Effector memory CD4-positive, alpha-beta T cell (primary cell): ENCODE results near the gene PHF21A.

Experiments used
- DNase-seq, 3 donors: peaks; one replicate each; pipeline ENCODE4 v3.0.0-alpha.2; 2020
- H3K27ac ChIP-seq: 2 replicates; pipeline ENCODE4 v1.7.0; 2013; ENCODE audit warnings: mild to moderate bottlenecking, low read length, moderate library complexity; ENCODE audit not compliant: insufficient read depth, poor library complexity, severe bottlenecking
- H3K27me3 ChIP-seq: replicated peaks from 2 replicates; pipeline ENCODE4 v1.7.0; 2013; ENCODE audit warnings: mild to moderate bottlenecking, low read length; ENCODE audit not compliant: insufficient read depth, control insufficient read depth, poor library complexity, severe bottlenecking
- H3K36me3 ChIP-seq: 2 replicates; pipeline ENCODE4 v1.7.0; 2013; ENCODE audit warnings: mild to moderate bottlenecking, low read length, moderate library complexity; ENCODE audit not compliant: control insufficient read depth, insufficient read depth
- H3K4me1 ChIP-seq: 2 replicates; pipeline ENCODE4 v1.7.0; 2013; ENCODE audit warnings: low read length, mild to moderate bottlenecking; ENCODE audit not compliant: control insufficient read depth, insufficient read depth, poor library complexity, severe bottlenecking
- H3K4me3 ChIP-seq: 2 replicates; pipeline ENCODE4 v1.7.0; 2013; ENCODE audit warnings: low read length, low read depth, mild to moderate bottlenecking; ENCODE audit not compliant: insufficient read depth, poor library complexity, severe bottlenecking
- H3K9me3 ChIP-seq: 2 replicates; pipeline ENCODE4 v1.7.0; 2013; ENCODE audit warnings: mild to moderate bottlenecking, low read length, moderate library complexity; ENCODE audit not compliant: control insufficient read depth

Gene PHF21A

GRCh38 chr11:45927684-45928413, 193.4 kb downstream of the PHF21A start:
- no peak for DNase-seq
- H3K4me1 ChIP-seq: peaks cover 27% of the 10 kb centered on the region
- H3K36me3 ChIP-seq: no peaks in the 10 kb centered on the region
- H3K27ac ChIP-seq: no peak overlapping the region
- no peak overlapping the region for H3K4me3 ChIP-seq
- no peaks in the 10 kb centered on the region for H3K27me3 ChIP-seq
- H3K9me3 ChIP-seq: no peaks in the 10 kb centered on the region

GRCh38 chr11:45927332-45927683, 193.9 kb downstream of the PHF21A start:
- DNase-seq: no peak
- no peak overlapping the region for H3K4me3 ChIP-seq
- H3K4me1 ChIP-seq: peaks cover 29% of the 10 kb centered on the region
- H3K9me3 ChIP-seq: no peaks in the 10 kb centered on the region
- no peak overlapping the region for H3K27ac ChIP-seq
- H3K27me3 ChIP-seq: no peaks in the 10 kb centered on the region
- no peaks in the 10 kb centered on the region for H3K36me3 ChIP-seq

- no peaks in the 10 kb centered on the region for H3K36me3 ChIP-seq
Measured at GRCh38 chr11:45926536-45927331, 194.5 kb downstream of the PHF21A start.

GRCh38 chr11:45926001-45926401, 195.3 kb downstream of the PHF21A start:
- Histone ChIP-seq H3K27me3 (no peaks in the 10 kb centered on the region), H3K36me3 (no peaks in the 10 kb centered on the region), H3K4me3 (no peak overlapping the region), H3K9me3 (no peaks in the 10 kb centered on the region), H3K27ac (no peak overlapping the region), H3K4me1 (peaks cover 27% of the 10 kb centered on the region)
- DNase-seq: no peak

More at GRCh38 chr11:45926536-45927331, 194.5 kb downstream of the PHF21A start:
- Histone ChIP-seq H3K27ac (peak overlapping the region; percentile 4), H3K4me3 (no peak overlapping the region), H3K9me3 (no peaks in the 10 kb centered on the region), H3K4me1 (peaks cover 34% of the 10 kb centered on the region), H3K27me3 (no peaks in the 10 kb centered on the region)
- no peak for DNase-seq

GRCh38 chr11:45925550-45925949, 195.7 kb downstream of the PHF21A start:
- no peak overlapping the region for H3K4me3 ChIP-seq
- DNase-seq: no peak
- H3K4me1 ChIP-seq: peaks cover 23% of the 10 kb centered on the region
- no peaks in the 10 kb centered on the region for H3K36me3 ChIP-seq
- H3K27me3 ChIP-seq: no peaks in the 10 kb centered on the region
- no peak overlapping the region for H3K27ac ChIP-seq
- H3K9me3 ChIP-seq: no peaks in the 10 kb centered on the region

- no peaks in the 10 kb centered on the region for H3K27me3 ChIP-seq
- no peaks in the 10 kb centered on the region for H3K36me3 ChIP-seq
- no peak overlapping the region for H3K27ac ChIP-seq
- H3K9me3 ChIP-seq: no peaks in the 10 kb centered on the region
- H3K4me3 ChIP-seq: no peak overlapping the region
- H3K4me1 ChIP-seq: peaks cover 20% of the 10 kb centered on the region
- no peak for DNase-seq
Measured at GRCh38 chr11:45924927-45925326, 196.3 kb downstream of the PHF21A start.

- H3K4me3 ChIP-seq: no peak overlapping the region
- H3K27me3 ChIP-seq: no peaks in the 10 kb centered on the region
- no peaks in the 10 kb centered on the region for H3K9me3 ChIP-seq
- no peaks in the 10 kb centered on the region for H3K36me3 ChIP-seq
- H3K4me1 ChIP-seq: peaks cover 20% of the 10 kb centered on the region
- DNase-seq: no peak
- H3K27ac ChIP-seq: no peak overlapping the region
Measured at GRCh38 chr11:45924036-45924915, 197.0 kb downstream of the PHF21A start.

- H3K36me3 ChIP-seq: no peaks in the 10 kb centered on the region
- H3K27me3 ChIP-seq: no peaks in the 10 kb centered on the region
- peak within 1 kb of the TSS; percentile 66 for H3K4me3 ChIP-seq
- DNase-seq: peak in 2 of 3 donors; percentile 17 to 20
- H3K9me3 ChIP-seq: no peaks in the 10 kb centered on the region
- peak within 1 kb of the TSS; percentile 37 for H3K27ac ChIP-seq
- peaks cover 31% of the 10 kb centered on the region for H3K4me1 ChIP-seq
Measured at GRCh38 chr11:45922425-45923082, 198.7 kb downstream of the PHF21A start, which contains the start of gene LARGE2. Gene LARGE2 (plus strand): TSS chr11:45922656. CDS start chr11:45922883, 227 bp downstream.

GRCh38 chr11:45921561-45922424, 199.5 kb downstream of the PHF21A start:
- H3K4me3 ChIP-seq: peak overlapping the region; percentile 66
- H3K36me3 ChIP-seq: no peaks in the 10 kb centered on the region
- H3K4me1 ChIP-seq: peaks cover 38% of the 10 kb centered on the region
- H3K27ac ChIP-seq: peak overlapping the region; percentile 37
- H3K9me3 ChIP-seq: no peaks in the 10 kb centered on the region
- no peaks in the 10 kb centered on the region for H3K27me3 ChIP-seq
- peak in 1 of 3 donors; percentile 15 for DNase-seq
